ENCODE measurements around the gene CDC14B. TPM values are rescaled to one million over a fixed set of nuclear protein-coding genes. Genes with fewer than 3 reads are reported as not detected.

CDC14B gene
- total RNA-seq, 6 donors from 2014 or later: 6.0 to 28.5 (median 12.7) TPM

GRCh38 chr9:96609732-96610131, 9.9 kb downstream of the CDC14B start:
- no peak overlapping the region for H3K27ac ChIP-seq
- no peaks in the 10 kb centered on the region for H3K27me3 ChIP-seq
- H3K36me3 ChIP-seq: no peaks in the 10 kb centered on the region
- TF ChIP-seq POLR2A (IDR thresholded peaks at IDR 0.05) (no peak), EP300 (IDR thresholded peaks at IDR 0.05) (no peak), POLR2AphosphoS5 (IDR thresholded peaks at IDR 0.05) (no peak)
- TF ChIP-seq, protein P1, sequence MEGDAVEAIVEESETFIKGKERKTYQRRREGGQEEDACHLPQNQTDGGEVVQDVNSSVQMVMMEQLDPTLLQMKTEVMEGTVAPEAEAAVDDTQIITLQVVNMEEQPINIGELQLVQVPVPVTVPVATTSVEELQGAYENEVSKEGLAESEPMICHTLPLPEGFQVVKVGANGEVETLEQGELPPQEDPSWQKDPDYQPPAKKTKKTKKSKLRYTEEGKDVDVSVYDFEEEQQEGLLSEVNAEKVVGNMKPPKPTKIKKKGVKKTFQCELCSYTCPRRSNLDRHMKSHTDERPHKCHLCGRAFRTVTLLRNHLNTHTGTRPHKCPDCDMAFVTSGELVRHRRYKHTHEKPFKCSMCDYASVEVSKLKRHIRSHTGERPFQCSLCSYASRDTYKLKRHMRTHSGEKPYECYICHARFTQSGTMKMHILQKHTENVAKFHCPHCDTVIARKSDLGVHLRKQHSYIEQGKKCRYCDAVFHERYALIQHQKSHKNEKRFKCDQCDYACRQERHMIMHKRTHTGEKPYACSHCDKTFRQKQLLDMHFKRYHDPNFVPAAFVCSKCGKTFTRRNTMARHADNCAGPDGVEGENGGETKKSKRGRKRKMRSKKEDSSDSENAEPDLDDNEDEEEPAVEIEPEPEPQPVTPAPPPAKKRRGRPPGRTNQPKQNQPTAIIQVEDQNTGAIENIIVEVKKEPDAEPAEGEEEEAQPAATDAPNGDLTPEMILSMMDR (IDR thresholded peaks at IDR 0.05): no peak
- H3K9me3 ChIP-seq: no peaks in the 10 kb centered on the region
- H3K4me3 ChIP-seq: no peak overlapping the region
- ATAC-seq (ENCODE audit: low FRiP score in 2 of 2) (no peak), DNase-seq (no peak)
- no peaks in the 10 kb centered on the region for H3K4me1 ChIP-seq

DNA sequence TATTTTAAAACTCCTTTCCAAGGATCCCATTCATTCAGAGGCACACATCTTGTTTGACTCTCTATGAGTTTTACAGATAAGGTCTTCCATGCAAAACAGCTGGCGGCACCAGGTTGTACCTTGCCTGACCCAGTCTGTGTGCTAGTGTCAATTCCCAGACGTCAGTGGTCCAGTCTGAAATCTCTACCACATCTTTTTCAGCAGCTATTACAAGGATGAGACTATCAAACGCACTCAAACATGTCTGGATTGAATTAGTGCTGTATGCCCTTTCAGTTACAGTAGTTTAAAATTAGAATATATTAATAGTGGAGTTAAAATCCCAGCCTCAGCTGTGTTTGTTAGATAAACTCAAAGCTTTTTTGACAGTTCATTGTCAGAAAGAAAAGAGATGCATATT, 11.7 kb downstream of the CDC14B start:
- Histone ChIP-seq H3K36me3 (no peaks in the 10 kb centered on the region), H3K9me3 (no peaks in the 10 kb centered on the region), H3K4me1 (peaks cover 0 to 4% (median 0%) of the 10 kb centered on the region in 4 donors), H3K27me3 (no peaks in the 10 kb centered on the region), H3K4me3 (no peak overlapping the region), H3K27ac (no peak overlapping the region)
- WGBS, 2 donors: 85 to 87% methylated on average over 3 of the region's 3 CpGs
- ATAC-seq (ENCODE audit: low FRiP score in 2 of 2): no peak
- no peak for DNase-seq
- TF ChIP-seq POLR2AphosphoS5 (IDR thresholded peaks at IDR 0.05) (no peak), POLR2A (IDR thresholded peaks at IDR 0.05) (no peak), EP300 (IDR thresholded peaks at IDR 0.05) (no peak)
- TF ChIP-seq, protein P1 (IDR thresholded peaks at IDR 0.05): no peak

- no peaks in the 10 kb centered on the region for H3K9me3 ChIP-seq
- no peak overlapping the region for H3K4me3 ChIP-seq
- H3K36me3 ChIP-seq: no peaks in the 10 kb centered on the region
- H3K4me1 ChIP-seq: peaks cover 0 to 4% (median 0%) of the 10 kb centered on the region in 4 donors
- WGBS, 2 donors: 87 to 88% methylated on average over 3 of the region's 3 CpGs
- no peak for TF ChIP-seq EP300 (IDR thresholded peaks at IDR 0.05)
- TF ChIP-seq, protein P1 (IDR thresholded peaks at IDR 0.05): no peak
- TF ChIP-seq POLR2AphosphoS5 (IDR thresholded peaks at IDR 0.05): no peak
- no peak for TF ChIP-seq POLR2A (IDR thresholded peaks at IDR 0.05)
- ATAC-seq (ENCODE audit: low FRiP score in 2 of 2): no peak
- DNase-seq: no peak
- no peaks in the 10 kb centered on the region for H3K27me3 ChIP-seq
- H3K27ac ChIP-seq: no peak overlapping the region
Measured at GRCh38 chr9:96605328-96605727, 14.3 kb downstream of the CDC14B start.

- H3K4me1 ChIP-seq: peaks cover 0 to 4% (median 0%) of the 10 kb centered on the region in 4 donors
- no peaks in the 10 kb centered on the region for H3K27me3 ChIP-seq
- H3K36me3 ChIP-seq: no peaks in the 10 kb centered on the region
- no peak overlapping the region for H3K27ac ChIP-seq
- WGBS, 2 donors: 49 to 53% methylated on average over 3 of the region's 3 CpGs
- peak; percentile 61 to 84 for ATAC-seq (ENCODE audit: low FRiP score in 2 of 2)
- peak in 2 of 4 donors; percentile 35 to 57 for TF ChIP-seq EP300 (IDR thresholded peaks at IDR 0.05)
- TF ChIP-seq, protein P1 (IDR thresholded peaks at IDR 0.05): no peak
- peak; percentile 21 to 61 for TF ChIP-seq POLR2AphosphoS5 (IDR thresholded peaks at IDR 0.05)
- DNase-seq: peak in 1 of 2 donors; percentile 42
- no peak overlapping the region for H3K4me3 ChIP-seq
- no peaks in the 10 kb centered on the region for H3K9me3 ChIP-seq
Measured at GRCh38 chr9:96604004-96604319, 15.7 kb downstream of the CDC14B start.

DNA sequence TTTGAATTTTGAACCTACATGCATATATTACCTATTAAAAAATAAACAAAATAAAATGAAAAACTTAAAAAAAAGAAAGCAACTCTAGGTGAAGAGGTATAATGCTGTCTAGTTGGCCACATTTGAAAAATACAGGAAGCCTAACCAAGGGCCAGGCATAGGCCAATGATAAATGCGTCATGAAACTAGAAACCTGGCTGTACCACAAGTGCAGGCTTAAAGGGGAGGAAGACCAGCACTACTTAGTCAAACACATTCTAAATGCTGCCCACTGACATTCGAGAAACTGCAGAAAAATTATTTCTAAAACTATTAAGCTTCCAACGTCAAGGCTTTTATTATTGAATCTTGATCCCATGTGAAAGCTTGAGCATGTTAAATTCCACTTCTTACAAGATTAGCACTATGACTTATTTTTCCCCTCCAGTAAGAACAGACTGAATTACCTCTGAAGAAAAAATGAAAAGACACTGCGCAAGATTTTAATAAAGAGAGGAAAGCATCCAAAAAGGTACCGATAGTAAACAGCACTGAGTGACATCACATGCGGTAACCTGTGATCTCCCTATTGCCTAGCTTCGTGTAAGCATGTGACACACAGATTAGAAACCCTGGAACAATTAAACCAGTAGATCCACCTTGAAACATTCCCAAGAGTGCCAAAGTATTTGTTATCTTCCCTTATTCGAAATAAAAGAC, 16.2 kb downstream of the CDC14B start:
- Histone ChIP-seq H3K27me3 (no peaks in the 10 kb centered on the region), H3K9me3 (no peaks in the 10 kb centered on the region), H3K4me1 (peaks cover 0 to 4% (median 0%) of the 10 kb centered on the region in 4 donors), H3K27ac (no peak overlapping the region), H3K4me3 (no peak overlapping the region), H3K36me3 (no peaks in the 10 kb centered on the region)
- WGBS, 2 donors: 74 to 75% methylated on average over 8 of the region's 8 CpGs
- DNase-seq (no peak), ATAC-seq (ENCODE audit: low FRiP score in 2 of 2) (peak in 1 of 2 donors; percentile 50)
- no peak for TF ChIP-seq POLR2A (IDR thresholded peaks at IDR 0.05)
- no peak for TF ChIP-seq EP300 (IDR thresholded peaks at IDR 0.05)
- TF ChIP-seq POLR2AphosphoS5 (IDR thresholded peaks at IDR 0.05): no peak
- TF ChIP-seq, protein P1 (IDR thresholded peaks at IDR 0.05): no peak

Data from upper lobe of left lung (tissue), 6 donors.